H1 (cell line): ENCODE results near the gene KCND1. TPM values are rescaled to one million over a fixed set of nuclear protein-coding genes. Genes with fewer than 3 reads are reported as not detected.

Source experiments
- CTCF ChIA-PET: fragments of 300-600 bp; sonication (Branson Sonifier 250); formaldehyde crosslinking; loops from one replicate; lab custom pipeline; 2021; ENCODE audit not compliant: partially characterized antibody; lab: Charles Lee
- POLR2A ChIA-PET: fragments of 300-600 bp; sonication (Branson Sonifier 250); formaldehyde crosslinking; loops from one replicate; lab custom pipeline; 2021; ENCODE audit warnings: inconsistent platforms; ENCODE audit not compliant: partially characterized antibody; lab: Charles Lee
- DNase-seq, 2 experiments: peaks; one replicate each; pipeline versions ENCODE4 v3.0.0 to v3.0.0-alpha.2; 2010 to 2022; ENCODE audit warnings: low spot score in 2 of 2, low read depth in 1 of 2, mixed read lengths in 1 of 2
- FAIRE-seq: peaks from 2 replicates; lab custom pipeline; 2011; peaks lifted over from hg19 to GRCh38; lab: Jason Lieb, UNC
- H2AFZ ChIP-seq: 2 replicates; pipeline ENCODE4 v1.8.1; 2012; ENCODE audit warnings: low read length, inconsistent platforms
- H2AK5ac ChIP-seq: 2 replicates; pipeline ENCODE4 v1.6.1; 2013; ENCODE audit warnings: low read depth, low read length
- H2BK120ac ChIP-seq: replicated peaks from 2 replicates; pipeline ENCODE3; 2013; ENCODE audit warnings: low read depth, low read length, inconsistent platforms
- H2BK12ac ChIP-seq: 2 replicates; pipeline ENCODE4 v1.6.1; 2013; ENCODE audit warnings: low read depth, low read length
- H2BK15ac ChIP-seq: 2 replicates; pipeline ENCODE4 v1.6.1; 2013; ENCODE audit warnings: low read length
- H2BK20ac ChIP-seq: 2 replicates; pipeline ENCODE4 v1.6.1; 2013; ENCODE audit warnings: low read length
- H2BK5ac ChIP-seq: 2 replicates; pipeline ENCODE4 v1.6.1; 2013; ENCODE audit warnings: low read depth, low read length
- H3K14ac ChIP-seq: 2 replicates; pipeline ENCODE4 v1.6.1; 2013; ENCODE audit warnings: inconsistent platforms; ENCODE audit not compliant: insufficient read length
- H3K18ac ChIP-seq: 2 replicates; pipeline ENCODE4 v1.6.1; 2013; ENCODE audit warnings: low read length; ENCODE audit errors: extremely low read depth
- H3K23ac ChIP-seq: 2 replicates; pipeline ENCODE4 v1.6.1; 2013; ENCODE audit warnings: inconsistent platforms; ENCODE audit not compliant: insufficient read length
- H3K23me2 ChIP-seq: 2 replicates; pipeline ENCODE4 v1.6.1; 2013; ENCODE audit warnings: low read depth, low read length
- H3K27ac ChIP-seq: 2 replicates; pipeline ENCODE4 v1.6.1; 2011; ENCODE audit warnings: low read depth, low read length, inconsistent platforms
- H3K27me3 ChIP-seq, 4 experiments: replicated peaks in 1 of 4; 1 replicate in 1 of 4; 2 replicates in 3 of 4; pipeline versions ENCODE4 v1.6.1 to v1.8.1; 2011 to 2013; ENCODE audit warnings: low read length in 3 of 4, mild to moderate bottlenecking in 3 of 4, inconsistent platforms in 2 of 4, mixed read lengths in 2 of 4, moderate library complexity in 1 of 4; ENCODE audit not compliant: control insufficient read depth in 3 of 4, insufficient read depth in 3 of 4; ENCODE audit errors: extremely low read depth in 1 of 4
- H3K36me3 ChIP-seq, 4 experiments: 2 replicates each; pipeline versions ENCODE4 v1.6.1 to v1.8.1; 2011 to 2013; ENCODE audit warnings: mild to moderate bottlenecking in 4 of 4, low read length in 3 of 4, moderate library complexity in 2 of 4, control low read depth in 1 of 4, inconsistent platforms in 1 of 4; ENCODE audit not compliant: insufficient read depth in 4 of 4, control insufficient read depth in 2 of 4
- H3K4ac ChIP-seq: replicated peaks from 2 replicates; pipeline ENCODE3; 2013; ENCODE audit warnings: low read length, low read depth, mixed read lengths, inconsistent platforms; ENCODE audit not compliant: insufficient read length
- H3K4me1 ChIP-seq, 4 experiments: replicated peaks in 1 of 4; 1 replicate in 1 of 4; 2 replicates in 3 of 4; pipeline versions ENCODE4 v1.6.1 to v1.8.1; 2011 to 2013; ENCODE audit warnings: low read length in 3 of 4, inconsistent platforms in 2 of 4, mixed read lengths in 1 of 4; ENCODE audit not compliant: insufficient read depth in 4 of 4, control insufficient read depth in 3 of 4
- H3K4me2 ChIP-seq, 2 experiments: 2 replicates each; pipeline versions ENCODE4 v1.6.1 to v1.8.1; 2011 to 2013; ENCODE audit warnings: low read depth in 2 of 2, low read length in 2 of 2, control low read depth in 1 of 2, inconsistent platforms in 1 of 2, mild to moderate bottlenecking in 1 of 2; ENCODE audit not compliant: insufficient read depth in 1 of 2
- H3K4me3 ChIP-seq, 4 experiments: fragments of 200-600, 300-600 bp in 1 of 4; sonication (generic), shearing (Covaris generic), sonication (Bioruptor Twin) in 1 of 4; 2 replicates each; pipeline versions ENCODE4 v1.5.1 to v1.8.1; 2011 to 2016; ENCODE audit warnings: low read length in 4 of 4, low read depth in 3 of 4, control low read depth in 2 of 4, inconsistent platforms in 2 of 4, mild to moderate bottlenecking in 2 of 4, mixed read lengths in 1 of 4, moderate library complexity in 1 of 4; ENCODE audit not compliant: insufficient read depth in 2 of 4; ENCODE audit errors: extremely low read depth in 1 of 4
- H3K56ac ChIP-seq: replicated peaks from 2 replicates; pipeline ENCODE3; 2013; ENCODE audit warnings: low read depth, mild to moderate bottlenecking, mixed read lengths, low read length, inconsistent platforms; ENCODE audit not compliant: insufficient read length
- H3K79me1 ChIP-seq: 2 replicates; pipeline ENCODE4 v1.6.1; 2013; ENCODE audit warnings: low read depth, low read length, control low read depth
- H3K79me2 ChIP-seq, 2 experiments: 2 replicates each; pipeline versions ENCODE4 v1.6.1 to v1.8.1; 2012 to 2013; ENCODE audit warnings: low read length in 2 of 2, mild to moderate bottlenecking in 2 of 2, inconsistent platforms in 1 of 2; ENCODE audit not compliant: insufficient read depth in 2 of 2, control insufficient read depth in 1 of 2
- H3K9ac ChIP-seq, 4 experiments: replicated peaks in 1 of 4; 1 replicate in 1 of 4; 2 replicates in 3 of 4; pipeline versions ENCODE4 v1.6.1 to v1.8.1; 2011 to 2013; ENCODE audit warnings: low read depth in 3 of 4, low read length in 3 of 4, control low read depth in 2 of 4, mild to moderate bottlenecking in 2 of 4, moderate library complexity in 2 of 4, inconsistent platforms in 1 of 4; ENCODE audit errors: extremely low read depth in 1 of 4
- H3K9me3 ChIP-seq, 2 experiments: 2 replicates each; pipeline versions ENCODE4 v1.6.1 to v1.8.1; 2012 to 2013; ENCODE audit warnings: mild to moderate bottlenecking in 2 of 2, moderate library complexity in 2 of 2, control low read depth in 1 of 2, inconsistent platforms in 1 of 2, low read depth in 1 of 2, low read length in 1 of 2, mixed read lengths in 1 of 2; ENCODE audit not compliant: insufficient read depth in 2 of 2
- H4K20me1 ChIP-seq, 2 experiments: replicated peaks in 1 of 2; 2 replicates each; pipeline versions ENCODE3 to v1.8.1; 2011 to 2013; ENCODE audit warnings: inconsistent platforms in 2 of 2, low read length in 2 of 2, mild to moderate bottlenecking in 1 of 2; ENCODE audit not compliant: insufficient read depth in 2 of 2, control insufficient read depth in 1 of 2
- H4K5ac ChIP-seq: 2 replicates; pipeline ENCODE4 v1.6.1; 2013; ENCODE audit warnings: low read length, low read depth, mixed read lengths, inconsistent platforms; ENCODE audit not compliant: insufficient read length
- H4K8ac ChIP-seq: 2 replicates; pipeline ENCODE4 v1.8.0; 2013; ENCODE audit warnings: mild to moderate bottlenecking, moderate library complexity, low read length, inconsistent platforms; ENCODE audit not compliant: insufficient read depth; ENCODE audit errors: extremely low read depth
- H4K91ac ChIP-seq: replicated peaks from 2 replicates; pipeline ENCODE3; 2013; ENCODE audit warnings: low read length, mixed read lengths, inconsistent platforms; ENCODE audit not compliant: insufficient read length
- WGBS, 2 experiments: shearing (Covaris generic) in 1 of 2; methylation state at CpG; one replicate each; pipeline versions ENCODE4 v1.1.6 to v1.1.7; 2013 to 2015; ENCODE audit warnings: low lambda C conversion rate in 2 of 2, mixed read lengths in 2 of 2, inconsistent platforms in 1 of 2, low coverage in 1 of 2, missing lambda C conversion rate in 1 of 2; ENCODE audit not compliant: insufficient replicate concordance in 2 of 2, insufficient coverage in 1 of 2, insufficient read length in 1 of 2; ENCODE audit errors: extremely low coverage in 1 of 2, missing lambda C conversion rate in 1 of 2; 5-methylcytosine and 5-hydroxymethylcytosine counted together
- polyA plus RNA-seq, 7 experiments: library from polyadenylated mRNA; depleted of rRNA in 3 of 7; stranded (reverse) in 5 of 7; unstranded in 2 of 7; fragments of >200 nt in 5 of 7; fragments of 200-250 nt in 2 of 7; gene quantifications; 1 replicate in 5 of 7; 2 replicates in 1 of 7; 4 replicates in 1 of 7; pipeline versions ENCODE4 v1.2.1 to v1.2.3, GENCODE V29; 2011 to 2013; ENCODE audit warnings: missing spikeins in 2 of 7, mixed read lengths in 2 of 7
- total RNA-seq: library from RNA; stranded (reverse); fragmentation: NEBNext Ultra II Directional; extraction: Animal tissue kit (Norgen Biotek cat#: 25700); gene quantifications from 2 replicates; pipeline ENCODE4 v1.2.1, GENCODE V29; 2021

Gene KCND1
- total and polyA plus RNA-seq, 2 of the 8 experiments (the other 6 are each of a cell fraction or from before 2014, with no cell fraction given): 3.1 to 6.8 TPM

- no peak within 1 kb of the TSS for H3K23ac ChIP-seq
- H4K20me1 ChIP-seq: peaks cover 0 to 3% of the 10 kb centered on the region in 2 experiments
- H2BK20ac ChIP-seq: no peak within 1 kb of the TSS
- H4K91ac ChIP-seq: peak within 1 kb of the TSS; percentile 79
- H3K4ac ChIP-seq: peak within 1 kb of the TSS; percentile 65
- DNase-seq: peak; percentile 64 to 77
- H3K9ac ChIP-seq: peak within 1 kb of the TSS; percentile 57 to 99 (median 94)
- ChIA-PET CTCF (no interaction called here), POLR2A (interaction anchor here (0.6 to 2.5 kb wide), 13 partner anchors 13 to 179 kb away, joined by 3 to 24 read pairs (median 4); partner anchors contain the start of genes KCND1 and TFE3)
- H2BK15ac ChIP-seq: no peak within 1 kb of the TSS
- FAIRE-seq: peak; percentile 89
- no peak within 1 kb of the TSS for H2AK5ac ChIP-seq
- peak within 1 kb of the TSS; percentile 96 for H3K27ac ChIP-seq
- H3K56ac ChIP-seq: no peak within 1 kb of the TSS
- peaks cover 2 to 19% (median 15%) of the 10 kb centered on the region in 4 experiments; a peak in 7 of 8 replicates for H3K36me3 ChIP-seq
- H3K4me2 ChIP-seq: peak within 1 kb of the TSS; percentile 75 to 83
- no peaks in the 10 kb centered on the region for H3K9me3 ChIP-seq
- peak within 1 kb of the TSS; percentile 98; the same call in 1 of the 2 replicates for H2BK12ac ChIP-seq
- 8% methylated on average over 20 of the region's 38 CpGs; no CpG with 5 or more reads in 1 of the 2 experiments for WGBS, 2 experiments
- H3K14ac ChIP-seq: no peak within 1 kb of the TSS
- H3K79me1 ChIP-seq: no peaks in the 10 kb centered on the region
- H3K4me1 ChIP-seq: peaks cover 0 to 3% (median 0%) of the 10 kb centered on the region in 4 experiments; a peak in 1 of 7 replicates
- no peaks in the 10 kb centered on the region for H3K27me3 ChIP-seq
- H2AFZ ChIP-seq: peak within 1 kb of the TSS; percentile 88; the same call in 1 of the 2 replicates
- no peaks in the 10 kb centered on the region for H3K23me2 ChIP-seq
- H2BK5ac ChIP-seq: peak within 1 kb of the TSS; percentile 98
- H3K4me3 ChIP-seq: peak within 1 kb of the TSS; percentile 87 to 100 (median 98)
- H4K5ac ChIP-seq: peak within 1 kb of the TSS; percentile 95
- peak within 1 kb of the TSS; percentile 95; the same call in 1 of the 2 replicates for H4K8ac ChIP-seq
- H3K79me2 ChIP-seq: peaks cover 3 to 15% of the 10 kb centered on the region in 2 experiments; a peak in 3 of 4 replicates
- no peak within 1 kb of the TSS for H2BK120ac ChIP-seq
- peak within 1 kb of the TSS; percentile 60 for H3K18ac ChIP-seq
These were observed 30.7 kb upstream of the KCND1 start, which contains the start of gene GRIPAP1 for GRCh38 chrX:49002091-49002935. Gene GRIPAP1, minus strand, starts transcription at chrX:49002264. Its CDS starts 35 bp downstream, at chrX:49002229.
